Stimulated activated CD4-positive, alpha-beta T cell treated with anti-CD3 and anti-CD28 coated beads, Interleukin-4, amount 100 ng/mL, for 48 hours (primary cell): ENCODE results near the gene IFNLR1.

ENCODE experiments used
- DNase-seq, 2 donors: peaks; one replicate each; pipeline ENCODE4 v3.0.0-alpha.2; 2020; ENCODE audit warnings: low read depth in 2 of 2

The IFNLR1 gene

GRCh38 chr1:24205345-24206082 lies 18.4 kb upstream of the IFNLR1 start:
- no peak for DNase-seq

GRCh38 chr1:24204116-24204515 lies 17.0 kb upstream of the IFNLR1 start:
- no peak for DNase-seq

- DNase-seq: no peak
Measured at GRCh38 chr1:24203404-24203803, 16.3 kb upstream of the IFNLR1 start.

- no peak for DNase-seq
Measured at GRCh38 chr1:24202987-24203386, 15.9 kb upstream of the IFNLR1 start.

- DNase-seq: no peak
Measured at GRCh38 chr1:24202556-24202955, 15.5 kb upstream of the IFNLR1 start.

GRCh38 chr1:24201941-24202440 lies 14.9 kb upstream of the IFNLR1 start:
- DNase-seq: peak; percentile 47 to 56

- peak; percentile 67 for DNase-seq
Measured at GRCh38 chr1:24199291-24199900, 12.3 kb upstream of the IFNLR1 start.

- DNase-seq: no peak
Measured at GRCh38 chr1:24198766-24199165, 11.7 kb upstream of the IFNLR1 start.

- no peak for DNase-seq
Measured at GRCh38 chr1:24195874-24196273, 8.8 kb upstream of the IFNLR1 start.

GRCh38 chr1:24195136-24195535 lies 8.0 kb upstream of the IFNLR1 start:
- DNase-seq: no peak

GRCh38 chr1:24193046-24193445 lies 6.0 kb upstream of the IFNLR1 start:
- DNase-seq: no peak

- DNase-seq: peak in 1 of 2 donors; percentile 36
Measured at GRCh38 chr1:24191860-24192259, 4.8 kb upstream of the IFNLR1 start.

GRCh38 chr1:24190983-24191461 lies 3.9 kb upstream of the IFNLR1 start:
- DNase-seq: no peak

- no peak for DNase-seq
Measured at GRCh38 chr1:24189528-24189927, 2.4 kb upstream of the IFNLR1 start.

GRCh38 chr1:24186711-24186992 lies 437 bp downstream of the IFNLR1 start:
- DNase-seq: no peak

GRCh38 chr1:24186031-24186710 lies 918 bp downstream of the IFNLR1 start:
- no peak for DNase-seq

GRCh38 chr1:24185076-24185475 lies 2.0 kb downstream of the IFNLR1 start:
- no peak for DNase-seq

GRCh38 chr1:24182061-24182460 lies 5.0 kb downstream of the IFNLR1 start:
- DNase-seq: no peak

GRCh38 chr1:24181619-24182018 lies 5.5 kb downstream of the IFNLR1 start:
- DNase-seq: no peak

GRCh38 chr1:24180676-24181075 lies 6.4 kb downstream of the IFNLR1 start:
- DNase-seq: no peak

GRCh38 chr1:24179251-24179840 lies 7.7 kb downstream of the IFNLR1 start:
- no peak for DNase-seq

- no peak for DNase-seq
Measured at GRCh38 chr1:24178407-24178806, 8.7 kb downstream of the IFNLR1 start.

GRCh38 chr1:24177161-24177560 lies 9.9 kb downstream of the IFNLR1 start:
- DNase-seq: no peak
